ENCODE data around the gene MRPL18. TPM values are rescaled to one million over a fixed set of nuclear protein-coding genes. Genes with fewer than 3 reads are reported as not detected.

The MRPL18 gene
- total and polyA plus RNA-seq, 9 of the 15 experiments (the other 6 are each of a cell fraction or from before 2014, with no cell fraction given): 149 to 456 (median 196) TPM

GRCh38 chr6:159789377-159790148, 704 bp upstream of the MRPL18 start, which contains the start of gene TCP1 (continued):
- TF ChIP-seq ZNF696 (CRISPR knock-in tag; conservative IDR thresholded peaks at IDR 0.05): no peak
- no peak for TF ChIP-seq HMG20A (CRISPR knock-in tag; conservative IDR thresholded peaks at IDR 0.05)
- TF ChIP-seq ZNF384 (IDR thresholded peaks at IDR 0.05; ENCODE audit: low read depth, low read length): no peak
- TF ChIP-seq FIP1L1 (IDR thresholded peaks at IDR 0.05; ENCODE audit: low read depth, low read length, poor library complexity, severe bottlenecking): peak; percentile 84
- 0 out of 2 replicates have a peak, but pooled peaks have one; percentile 32 for TF ChIP-seq IFI16 (CRISPR knock-in tag; IDR thresholded peaks at IDR 0.05)
- TF ChIP-seq ERF (CRISPR knock-in tag; IDR thresholded peaks at IDR 0.05): peak; percentile 87
- TF ChIP-seq MAFK (IDR thresholded peaks at IDR 0.05; ENCODE audit: low read length): 0 out of 2 replicates have a peak, but pooled peaks have one; percentile 22
- TF ChIP-seq RBM25 (IDR thresholded peaks at IDR 0.05; ENCODE audit: low read depth, low read length, severe bottlenecking): no peak
- TF ChIP-seq NCOA6 (IDR thresholded peaks at IDR 0.05): no peak
- TF ChIP-seq RBBP5 (IDR thresholded peaks at IDR 0.05; ENCODE audit: borderline replicate concordance, insufficient read depth, low read length, poor library complexity, severe bottlenecking): peak; percentile 95
- TF ChIP-seq SMARCA4 (IDR thresholded peaks at IDR 0.05): 0 out of 2 replicates have a peak, but pooled peaks have one; percentile 29
- TF ChIP-seq ZNF583 (CRISPR knock-in tag; IDR thresholded peaks at IDR 0.05): peak; percentile 83; the same call in 1 of the 2 replicates
- TF ChIP-seq HCFC1 (IDR thresholded peaks at IDR 0.05; ENCODE audit: low read depth, low read length): peak; percentile 78
- no peak for TF ChIP-seq HDAC6 (IDR thresholded peaks at IDR 0.05; ENCODE audit: low read depth, low read length)
- 0 out of 4 replicates have a peak, but pooled peaks of 1 of the 2 experiments have one; percentile 9 for TF ChIP-seq RAD21 (CRISPR knock-in tag; conservative IDR thresholded peaks at IDR 0.05 in 1 of 2, IDR thresholded peaks at IDR 0.05 in 1 of 2)
- no peak for TF ChIP-seq GATAD2A (IDR thresholded peaks at IDR 0.05)
- TF ChIP-seq KAT7 (CRISPR knock-in tag; IDR thresholded peaks at IDR 0.05; ENCODE audit: borderline replicate concordance): peak; percentile 79; the same call in 1 of the 2 replicates
- TF ChIP-seq NFYB (IDR thresholded peaks at IDR 0.05; ENCODE audit: extremely low read depth, insufficient read length): peak; percentile 64
- TF ChIP-seq ZSCAN32 (CRISPR knock-in tag; IDR thresholded peaks at IDR 0.05): peak; percentile 63; the same call in 1 of the 2 replicates
- 0 out of 2 replicates have a peak, but pooled peaks have one; percentile 59 for TF ChIP-seq ARID3B (CRISPR knock-in tag; IDR thresholded peaks at IDR 0.05; ENCODE audit: borderline replicate concordance)
- TF ChIP-seq NR2F6 (CRISPR knock-in tag; IDR thresholded peaks at IDR 0.05): peak; percentile 89
- peak; percentile 47; the same call in 1 of the 2 replicates for TF ChIP-seq L3MBTL2 (IDR thresholded peaks at IDR 0.05)
- peak; percentile 73; the same call in 1 of the 2 replicates for TF ChIP-seq HSF4 (CRISPR knock-in tag; IDR thresholded peaks at IDR 0.05; ENCODE audit: borderline replicate concordance)
- no peak for TF ChIP-seq ZNF175 (CRISPR knock-in tag; IDR thresholded peaks at IDR 0.05; ENCODE audit: low read depth)
- no peak for TF ChIP-seq NFATC3 (IDR thresholded peaks at IDR 0.05)
- TF ChIP-seq FOXK1 (CRISPR knock-in tag; IDR thresholded peaks at IDR 0.05; ENCODE audit: borderline replicate concordance): peak; percentile 58; the same call in 1 of the 2 replicates
- no peak for TF ChIP-seq ZNF121 (CRISPR knock-in tag; conservative IDR thresholded peaks at IDR 0.05)
- TF ChIP-seq E2F5 (CRISPR knock-in tag; IDR thresholded peaks at IDR 0.05): peak; percentile 31; the same call in 1 of the 2 replicates

All from K562 (cell line).